ENCODE data around the gene PNPO.

- TF ChIP-seq SMC3 (IDR thresholded peaks at IDR 0.05; ENCODE audit: low read depth, low read length) (no peak), CEBPB (IDR thresholded peaks at IDR 0.05; ENCODE audit: low read depth, low read length) (no peak), CTCF (conservative IDR thresholded peaks at IDR 0.05; ENCODE audit: low read depth, low read length) (no peak), POLR2A (IDR thresholded peaks at IDR 0.05; ENCODE audit: low read depth, low read length) (no peak), RFX5 (IDR thresholded peaks at IDR 0.05; ENCODE audit: low read depth, low read length) (no peak), USF2 (IDR thresholded peaks at IDR 0.05; ENCODE audit: low read depth, low read length) (no peak), NFE2L2 (IDR thresholded peaks at IDR 0.05; ENCODE audit: low read depth, low read length) (no peak), MXI1 (IDR thresholded peaks at IDR 0.05; ENCODE audit: borderline replicate concordance, low read depth, low read length) (no peak), RCOR1 (IDR thresholded peaks at IDR 0.05; ENCODE audit: insufficient replicate concordance, low read length) (no peak), BHLHE40 (IDR thresholded peaks at IDR 0.05; ENCODE audit: low read depth, low read length) (no peak)
Observed at GRCh38 chr17:47924785-47925677, 16.3 kb upstream of the PNPO start.
